ENCODE results near the gene SLC37A2.

DNA sequence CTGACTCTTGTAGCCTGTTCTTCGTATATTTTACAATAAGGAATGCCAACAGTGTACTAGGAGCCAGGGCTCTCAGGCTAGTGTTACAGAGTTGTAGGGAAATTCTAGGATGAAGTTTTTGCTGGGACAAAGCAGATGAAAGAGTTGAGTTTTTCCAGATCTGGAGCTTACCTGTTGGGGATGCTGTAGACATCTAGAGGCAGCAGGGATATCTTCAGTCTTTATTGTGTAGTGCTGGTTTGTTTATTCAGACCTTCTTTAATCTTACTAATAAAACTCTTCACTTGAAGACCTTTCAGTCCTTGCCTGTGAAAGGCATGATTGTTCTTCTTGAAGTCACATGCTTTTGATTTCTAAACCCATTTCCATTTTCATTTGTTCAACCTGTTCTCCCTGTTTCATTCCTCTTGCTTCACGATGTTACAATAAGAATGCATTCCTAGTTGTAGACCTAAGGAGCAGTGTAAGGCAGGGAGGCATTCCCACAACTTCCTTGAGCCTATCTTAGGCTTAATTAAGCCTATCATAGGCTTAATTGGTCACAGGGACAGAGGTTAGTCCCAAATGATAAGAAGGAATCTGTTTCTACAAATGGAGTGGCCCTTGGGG is 7.9 kb upstream of the SLC37A2 start:
- TF ChIP-seq, protein P1, sequence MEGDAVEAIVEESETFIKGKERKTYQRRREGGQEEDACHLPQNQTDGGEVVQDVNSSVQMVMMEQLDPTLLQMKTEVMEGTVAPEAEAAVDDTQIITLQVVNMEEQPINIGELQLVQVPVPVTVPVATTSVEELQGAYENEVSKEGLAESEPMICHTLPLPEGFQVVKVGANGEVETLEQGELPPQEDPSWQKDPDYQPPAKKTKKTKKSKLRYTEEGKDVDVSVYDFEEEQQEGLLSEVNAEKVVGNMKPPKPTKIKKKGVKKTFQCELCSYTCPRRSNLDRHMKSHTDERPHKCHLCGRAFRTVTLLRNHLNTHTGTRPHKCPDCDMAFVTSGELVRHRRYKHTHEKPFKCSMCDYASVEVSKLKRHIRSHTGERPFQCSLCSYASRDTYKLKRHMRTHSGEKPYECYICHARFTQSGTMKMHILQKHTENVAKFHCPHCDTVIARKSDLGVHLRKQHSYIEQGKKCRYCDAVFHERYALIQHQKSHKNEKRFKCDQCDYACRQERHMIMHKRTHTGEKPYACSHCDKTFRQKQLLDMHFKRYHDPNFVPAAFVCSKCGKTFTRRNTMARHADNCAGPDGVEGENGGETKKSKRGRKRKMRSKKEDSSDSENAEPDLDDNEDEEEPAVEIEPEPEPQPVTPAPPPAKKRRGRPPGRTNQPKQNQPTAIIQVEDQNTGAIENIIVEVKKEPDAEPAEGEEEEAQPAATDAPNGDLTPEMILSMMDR (IDR thresholded peaks at IDR 0.05; ENCODE audit: low read length): no peak
- no peak for TF ChIP-seq EZH2 (IDR thresholded peaks at IDR 0.05; ENCODE audit: borderline replicate concordance, low read length)

All from OCI-LY1 (cell line).